Activated CD8-positive, alpha-beta T cell treated with anti-CD3 and anti-CD28 coated beads, Interleukin-2, amount 10 ng/mL, durations not matched to agents 7 days and 5 days (primary cell): ENCODE results near the gene OCSTAMP. TPM values are rescaled to one million over a fixed set of nuclear protein-coding genes. Genes with fewer than 3 reads are reported as not detected.

Source experiments
- ATAC-seq: fragments of 150-1000 bp; cut with Tn5 transposase; one replicate; pipeline ENCODE4 v1.10.0; 2021; ENCODE audit warnings: moderate library complexity
- CTCF ChIA-PET: fragments of 350-600 bp; sonication (Branson Sonifier 250); formaldehyde crosslinking; loops from one replicate; lab custom pipeline; 2021; ENCODE audit warnings: antibody characterized with exemption; lab: Charles Lee
- POLR2A ChIA-PET: fragments of 350-600 bp; sonication (Branson Sonifier 250); formaldehyde crosslinking; loops from one replicate; lab custom pipeline; 2021; ENCODE audit warnings: antibody characterized with exemption; lab: Charles Lee
- DNase-seq: peaks from one replicate; pipeline ENCODE4 v3.0.0-alpha.2; 2020
- H3K27ac Mint-ChIP-seq: one replicate; pipeline ENCODE4 v1.8.0; 2021; ENCODE audit warnings: mild to moderate bottlenecking, mixed read lengths
- H3K27me3 Mint-ChIP-seq: one replicate; pipeline ENCODE4 v1.8.0; 2021; ENCODE audit warnings: low read depth, mixed read lengths
- H3K36me3 Mint-ChIP-seq: one replicate; pipeline ENCODE4 v1.8.0; 2021; ENCODE audit warnings: low read depth, mixed read lengths
- H3K4me1 Mint-ChIP-seq: one replicate; pipeline ENCODE4 v1.8.0; 2021; ENCODE audit warnings: low read depth, mixed read lengths
- H3K4me3 Mint-ChIP-seq: one replicate; pipeline ENCODE4 v1.8.0; 2021; ENCODE audit warnings: mild to moderate bottlenecking, mixed read lengths
- H3K9me3 Mint-ChIP-seq: one replicate; pipeline ENCODE4 v1.8.0; 2022; ENCODE audit warnings: mixed read lengths; ENCODE audit not compliant: insufficient read depth
- total RNA-seq, 2 experiments: library from RNA; stranded (reverse); gene quantifications; one replicate each; pipeline ENCODE4 v1.2.3, GENCODE V29; 2021

The OCSTAMP gene
- total RNA-seq: not detected

GRCh38 chr20:46550461-46550860, at the start of gene OCSTAMP:
Gene OCSTAMP (minus strand): TSS chr20:46550654. CDS start chr20:46550560, 94 bp downstream.
- Mint-ChIP-seq H3K27ac (no peak within 1 kb of the TSS), H3K9me3 (no peaks in the 10 kb centered on the region), H3K4me1 (peaks cover 52% of the 10 kb centered on the region), H3K4me3 (no peak within 1 kb of the TSS), H3K27me3 (peaks cover 3% of the 10 kb centered on the region), H3K36me3 (no peaks in the 10 kb centered on the region)
- ATAC-seq (no peak), DNase-seq (no peak)
- ChIA-PET POLR2A (no interaction called here), CTCF (interaction anchor here (1.5 to 7.8 kb wide), 5 partner anchors 10 to 139 kb away, joined by 4 to 90 read pairs (median 15); partner anchors contain the start of gene TP53RK)

- Mint-ChIP-seq H3K4me1 (peaks cover 21% of the 10 kb centered on the region), H3K27me3 (peaks cover 35% of the 10 kb centered on the region), H3K4me3 (no peak overlapping the region), H3K27ac (no peak overlapping the region), H3K9me3 (no peaks in the 10 kb centered on the region), H3K36me3 (no peaks in the 10 kb centered on the region)
- DNase-seq (no peak), ATAC-seq (no peak)
- CTCF ChIA-PET: no interaction called here
- POLR2A ChIA-PET: no interaction called here
These were observed 49.0 kb upstream of the OCSTAMP start for GRCh38 chr20:46599227-46599987.

GRCh38 chr20:46595933-46596332, 45.5 kb upstream of the OCSTAMP start:
- peaks cover 4% of the 10 kb centered on the region for H3K4me1 Mint-ChIP-seq
- H3K27ac Mint-ChIP-seq: no peak overlapping the region
- no peak overlapping the region for H3K4me3 Mint-ChIP-seq
- DNase-seq: no peak
- no peak for ATAC-seq
- H3K36me3 Mint-ChIP-seq: no peaks in the 10 kb centered on the region
- no peaks in the 10 kb centered on the region for H3K9me3 Mint-ChIP-seq
- ChIA-PET POLR2A (no interaction called here), CTCF (no interaction called here)
- H3K27me3 Mint-ChIP-seq: peaks cover 45% of the 10 kb centered on the region

- ChIA-PET CTCF (no interaction called here), POLR2A (interaction anchor here (1.2 kb wide), 1 partner anchor 31 kb away, joined by 3 read pairs; no protein-coding TSS in a partner anchor)
- H3K9me3 Mint-ChIP-seq: no peaks in the 10 kb centered on the region
- no peaks in the 10 kb centered on the region for H3K36me3 Mint-ChIP-seq
- no peak for DNase-seq
- H3K27ac Mint-ChIP-seq: no peak overlapping the region
- no peak for ATAC-seq
- peaks cover 39% of the 10 kb centered on the region for H3K27me3 Mint-ChIP-seq
- no peak overlapping the region for H3K4me3 Mint-ChIP-seq
- H3K4me1 Mint-ChIP-seq: peaks cover 2% of the 10 kb centered on the region
These were observed 44.3 kb upstream of the OCSTAMP start for GRCh38 chr20:46594725-46595124.

GRCh38 chr20:46592580-46593362, 42.3 kb upstream of the OCSTAMP start:
- Mint-ChIP-seq H3K4me3 (no peak overlapping the region), H3K4me1 (peaks cover 2% of the 10 kb centered on the region), H3K9me3 (no peaks in the 10 kb centered on the region), H3K27me3 (peaks cover 29% of the 10 kb centered on the region), H3K36me3 (no peaks in the 10 kb centered on the region), H3K27ac (no peak overlapping the region)
- ChIA-PET CTCF (no interaction called here), POLR2A (no interaction called here)
- DNase-seq (peak; percentile 31), ATAC-seq (no peak)

GRCh38 chr20:46590443-46590842, 40.0 kb upstream of the OCSTAMP start:
- ChIA-PET POLR2A (no interaction called here), CTCF (no interaction called here)
- no peak overlapping the region for H3K27ac Mint-ChIP-seq
- no peak overlapping the region for H3K4me3 Mint-ChIP-seq
- DNase-seq (no peak), ATAC-seq (no peak)
- H3K36me3 Mint-ChIP-seq: no peaks in the 10 kb centered on the region
- H3K27me3 Mint-ChIP-seq: peaks cover 18% of the 10 kb centered on the region
- H3K9me3 Mint-ChIP-seq: no peaks in the 10 kb centered on the region
- peaks cover 5% of the 10 kb centered on the region for H3K4me1 Mint-ChIP-seq

GRCh38 chr20:46588532-46589511, 38.4 kb upstream of the OCSTAMP start:
- H3K4me3 Mint-ChIP-seq: peak overlapping the region; percentile 3
- peak; percentile 96 for ATAC-seq
- H3K9me3 Mint-ChIP-seq: no peaks in the 10 kb centered on the region
- H3K4me1 Mint-ChIP-seq: peaks cover 6% of the 10 kb centered on the region
- no peaks in the 10 kb centered on the region for H3K36me3 Mint-ChIP-seq
- ChIA-PET CTCF (interaction anchor here (0.7 to 1.4 kb wide), 3 partner anchors 44 to 282 kb away, joined by 3 to 5 read pairs (median 3); no protein-coding TSS in a partner anchor), POLR2A (no interaction called here)
- H3K27ac Mint-ChIP-seq: no peak overlapping the region
- peaks cover 12% of the 10 kb centered on the region for H3K27me3 Mint-ChIP-seq
- DNase-seq: peak; percentile 70

GRCh38 chr20:46587986-46588385, 37.5 kb upstream of the OCSTAMP start:
- peaks cover 14% of the 10 kb centered on the region for H3K27me3 Mint-ChIP-seq
- DNase-seq: no peak
- no peak overlapping the region for H3K4me3 Mint-ChIP-seq
- H3K4me1 Mint-ChIP-seq: peaks cover 6% of the 10 kb centered on the region
- H3K9me3 Mint-ChIP-seq: no peaks in the 10 kb centered on the region
- no peak for ATAC-seq
- ChIA-PET POLR2A (no interaction called here), CTCF (interaction anchor here (1.2 to 1.8 kb wide), 2 partner anchors 24 to 43 kb away, joined by 3 to 6 read pairs; no protein-coding TSS in a partner anchor)
- no peaks in the 10 kb centered on the region for H3K36me3 Mint-ChIP-seq
- no peak overlapping the region for H3K27ac Mint-ChIP-seq

GRCh38 chr20:46586724-46587123, 36.3 kb upstream of the OCSTAMP start:
- Mint-ChIP-seq H3K4me1 (peaks cover 6% of the 10 kb centered on the region), H3K27me3 (peaks cover 11% of the 10 kb centered on the region), H3K9me3 (no peaks in the 10 kb centered on the region), H3K27ac (no peak overlapping the region), H3K36me3 (no peaks in the 10 kb centered on the region), H3K4me3 (no peak overlapping the region)
- CTCF ChIA-PET: interaction anchor here (1.2 to 1.8 kb wide), 3 partner anchors 21 to 42 kb away, joined by 3 to 6 read pairs (median 3); no protein-coding TSS in a partner anchor
- DNase-seq: no peak
- no peak for ATAC-seq
- POLR2A ChIA-PET: no interaction called here

GRCh38 chr20:46584508-46584907, 34.1 kb upstream of the OCSTAMP start:
- peaks cover 4% of the 10 kb centered on the region for H3K4me1 Mint-ChIP-seq

More at GRCh38 chr20:46584508-46584907, 34.1 kb upstream of the OCSTAMP start:
- no peak overlapping the region for H3K4me3 Mint-ChIP-seq
- no peak overlapping the region for H3K27ac Mint-ChIP-seq
- no peak for DNase-seq
- ChIA-PET CTCF (no interaction called here), POLR2A (no interaction called here)
- ATAC-seq: no peak
- no peaks in the 10 kb centered on the region for H3K36me3 Mint-ChIP-seq
- H3K27me3 Mint-ChIP-seq: peaks cover 21% of the 10 kb centered on the region
- no peaks in the 10 kb centered on the region for H3K9me3 Mint-ChIP-seq
